HL-60 (cell line): ENCODE results near the gene MTCL1.

Experiments used
- DNase-seq, 2 experiments: peaks; one replicate each; pipeline ENCODE4 v3.0.0-alpha.2; 2010 to 2020; ENCODE audit warnings: low read depth in 1 of 2, low spot score in 1 of 2
- H3K27ac ChIP-seq: fragments of 250-450 bp; sonication (Bioruptor Pico); replicated peaks from 2 replicates; pipeline ENCODE4 v1.5.1; 2020; ENCODE audit warnings: mild to moderate bottlenecking, moderate library complexity
- H3K27me3 ChIP-seq: fragments of 250-450 bp; sonication (Bioruptor Pico); 2 replicates; pipeline ENCODE4 v1.5.1; 2021; ENCODE audit warnings: mild to moderate bottlenecking, moderate library complexity; ENCODE audit not compliant: insufficient read depth, poor library complexity, severe bottlenecking
- H3K4me3 ChIP-seq: replicated peaks from 2 replicates; pipeline ENCODE4 v1.5.1; 2011; ENCODE audit warnings: mild to moderate bottlenecking, control low read depth, low read length; ENCODE audit not compliant: insufficient read depth
- CTCF ChIP-seq: IDR thresholded peaks from one replicate; pipeline ENCODE4 v1.5.1; 2011; ENCODE audit warnings: low read length, control low read depth, inconsistent platforms; ENCODE audit not compliant: insufficient read depth
- GABPA ChIP-seq: IDR thresholded peaks from 2 replicates; pipeline ENCODE4 v1.6.1; 2012; ENCODE audit warnings: low read depth
- POLR2AphosphoS5 ChIP-seq: IDR thresholded peaks from 2 replicates; pipeline ENCODE4 v1.6.1; 2012; ENCODE audit warnings: low read depth
- REST ChIP-seq: IDR thresholded peaks from 2 replicates; pipeline ENCODE4 v1.6.1; 2012; ENCODE audit warnings: low read depth; ENCODE audit not compliant: insufficient replicate concordance
- SPI1 ChIP-seq: IDR thresholded peaks from 2 replicates; pipeline ENCODE4 v1.6.1; 2012; ENCODE audit warnings: low read depth, mild to moderate bottlenecking, borderline replicate concordance

MTCL1 gene

GRCh38 chr18:8777846-8778245 lies 72.5 kb downstream of the MTCL1 start:
- Histone ChIP-seq H3K27me3 (peaks cover 6% of the 10 kb centered on the region), H3K4me3 (no peak overlapping the region), H3K27ac (no peak overlapping the region)
- no peak for DNase-seq
- no peak for TF ChIP-seq CTCF
- TF ChIP-seq GABPA = no peak
- no peak for TF ChIP-seq SPI1
- TF ChIP-seq REST = no peak

- no peak for DNase-seq
- H3K27ac ChIP-seq = no peak overlapping the region
Observed at GRCh38 chr18:8778386-8778785, 73.0 kb downstream of the MTCL1 start.

GRCh38 chr18:8778824-8779223 lies 73.5 kb downstream of the MTCL1 start:
- no peak overlapping the region for H3K27ac ChIP-seq
- TF ChIP-seq CTCF = no peak
- no peak for TF ChIP-seq POLR2AphosphoS5
- TF ChIP-seq GABPA = no peak
- TF ChIP-seq REST = no peak
- no peak for TF ChIP-seq SPI1
- peaks cover 6% of the 10 kb centered on the region for H3K27me3 ChIP-seq
- no peak overlapping the region for H3K4me3 ChIP-seq
- no peak for DNase-seq

More at GRCh38 chr18:8778386-8778785, 73.0 kb downstream of the MTCL1 start:
- no peak overlapping the region for H3K4me3 ChIP-seq
- H3K27me3 ChIP-seq = peaks cover 6% of the 10 kb centered on the region
- no peak for TF ChIP-seq REST
- no peak for TF ChIP-seq POLR2AphosphoS5
- TF ChIP-seq GABPA = no peak
- no peak for TF ChIP-seq CTCF
- no peak for TF ChIP-seq SPI1
